HCT116 (cell line): ENCODE measurements around the gene CXCR6. TPM values are rescaled to one million over a fixed set of nuclear protein-coding genes. Genes with fewer than 3 reads are reported as not detected.

Experiments used
- ATAC-seq: fragments of 200-7000 bp; cut with Tn5 transposase; 2 replicates; pipeline ENCODE4 v1.9.1; 2020; ENCODE audit warnings: mild to moderate bottlenecking, moderate library complexity
- BruUV-seq: library from RNA; stranded (reverse); fragments of 400-500 nt; replicated peaks from 2 replicates; lab custom pipeline; 2021; lab: Mats Ljungman, UMichigan
- CTCF ChIA-PET: fragments of 300-600 bp; sonication (Branson Sonifier 250); formaldehyde crosslinking; loops from one replicate; lab custom pipeline; 2021; ENCODE audit warnings: antibody characterized with exemption; lab: Charles Lee
- POLR2A ChIA-PET: fragments of 300-600, 350-600 bp; sonication (Branson Sonifier 250); formaldehyde crosslinking; loops from one replicate; lab custom pipeline; 2021; ENCODE audit warnings: antibody characterized with exemption; lab: Charles Lee
- RAD21 ChIA-PET, 2 experiments: fragments of 300-600 bp; sonication (Branson Sonifier 250); formaldehyde crosslinking; loops; one replicate each; lab custom pipeline; 2023; ENCODE audit warnings: low total read pairs in 2 of 2; ENCODE audit not compliant: uncharacterized antibody in 2 of 2, unreplicated experiment in 2 of 2, low non-redundant PET in 1 of 2; lab: Charles Lee
- DNase-seq: peaks from one replicate; pipeline ENCODE4 v3.0.0-alpha.2; 2010; ENCODE audit warnings: low read depth, low spot score
- H2AFZ ChIP-seq: fragments of 200-600 bp; shearing (Covaris generic), sonication (generic); 2 replicates; pipeline ENCODE4 v1.6.1; 2017; ENCODE audit warnings: low read depth, mixed run types, mixed read lengths, antibody characterized with exemption, low read length; ENCODE audit not compliant: poor library complexity, severe bottlenecking
- H3K27ac ChIP-seq: 2 replicates; pipeline ENCODE4 v1.5.1; 2012; ENCODE audit warnings: low read depth, low read length
- H3K27me3 ChIP-seq: fragments of 200-600 bp; sonication (generic); 2 replicates; pipeline ENCODE4 v1.6.1; 2016; ENCODE audit warnings: mixed run types, low read length, mixed read lengths; ENCODE audit not compliant: insufficient read depth
- H3K36me3 ChIP-seq, 2 experiments: fragments of 200-500 bp in 1 of 2; fragments of 200-600 bp in 1 of 2; sonication (Bioruptor generic) in 1 of 2; sonication (generic) in 1 of 2; 2 replicates each; pipeline versions ENCODE4 v1.5.1 to v1.6.1; 2014 to 2016; ENCODE audit warnings: low read length in 2 of 2, inconsistent platforms in 1 of 2, mixed read lengths in 1 of 2, mixed run types in 1 of 2; ENCODE audit not compliant: insufficient read depth in 2 of 2, control insufficient read depth in 1 of 2
- H3K4me1 ChIP-seq, 2 experiments: fragments of 200-600 bp in 1 of 2; sonication (generic) in 1 of 2; 2 replicates each; pipeline versions ENCODE4 v1.5.1 to v1.6.1; 2012 to 2017; ENCODE audit warnings: low read length in 2 of 2, inconsistent platforms in 1 of 2, mild to moderate bottlenecking in 1 of 2, mixed read lengths in 1 of 2, mixed run types in 1 of 2, moderate library complexity in 1 of 2; ENCODE audit not compliant: insufficient read depth in 2 of 2, control insufficient read depth in 1 of 2
- H3K4me2 ChIP-seq: fragments of 200-600 bp; sonication (generic); 2 replicates; pipeline ENCODE4 v1.6.1; 2017; ENCODE audit warnings: mixed run types, low read length, mixed read lengths
- H3K4me3 ChIP-seq, 2 experiments: fragments of 200-600 bp in 1 of 2; sonication (generic) in 1 of 2; replicated peaks in 1 of 2; 2 replicates each; pipeline ENCODE4 v1.5.1; 2011 to 2016; ENCODE audit warnings: low read length in 2 of 2, control low read depth in 1 of 2, low read depth in 1 of 2, mild to moderate bottlenecking in 1 of 2, mixed read lengths in 1 of 2, mixed run types in 1 of 2
- H3K79me2 ChIP-seq: fragments of 200-600 bp; sonication (generic); 2 replicates; pipeline ENCODE4 v1.6.1; 2017; ENCODE audit warnings: mild to moderate bottlenecking, mixed run types, low read length, moderate library complexity, mixed read lengths; ENCODE audit not compliant: insufficient read depth
- H3K9ac ChIP-seq: fragments of 200-600 bp; sonication (generic); 2 replicates; pipeline ENCODE4 v1.6.1; 2016; ENCODE audit warnings: low read length, mixed read lengths
- H3K9me2 ChIP-seq: fragments of 200-600 bp; sonication (generic), shearing (Covaris generic); 2 replicates; pipeline ENCODE4 v1.6.1; 2017; ENCODE audit warnings: mixed run types, mild to moderate bottlenecking, moderate library complexity; ENCODE audit not compliant: insufficient read depth
- H3K9me3 ChIP-seq, 2 experiments: fragments of 200-500 bp in 1 of 2; fragments of 200-600 bp in 1 of 2; sonication (Bioruptor generic) in 1 of 2; sonication (generic) in 1 of 2; 2 replicates each; pipeline ENCODE4 v1.6.1; 2014 to 2017; ENCODE audit warnings: low read length in 2 of 2, mixed read lengths in 2 of 2, inconsistent platforms in 1 of 2, low read depth in 1 of 2, mild to moderate bottlenecking in 1 of 2, mixed run types in 1 of 2, moderate library complexity in 1 of 2; ENCODE audit not compliant: control insufficient read depth in 1 of 2, insufficient read depth in 1 of 2
- H4K20me1 ChIP-seq: fragments of 200-600 bp; sonication (generic), shearing (Covaris generic); 2 replicates; pipeline ENCODE4 v1.6.1; 2017; ENCODE audit warnings: mixed run types, mild to moderate bottlenecking, moderate library complexity; ENCODE audit not compliant: insufficient read depth
- ATF3 ChIP-seq: IDR thresholded peaks from 2 replicates; pipeline ENCODE4 v1.6.1; 2012
- CBX3 ChIP-seq: IDR thresholded peaks from 2 replicates; pipeline ENCODE4 v1.6.1; 2012; ENCODE audit warnings: low read depth
- CEBPB ChIP-seq: IDR thresholded peaks from 2 replicates; pipeline ENCODE4 v1.6.1; 2012; ENCODE audit warnings: low read depth
- EZH2 ChIP-seq: fragments of 200-600 bp; sonication (generic); IDR thresholded peaks from 2 replicates; pipeline ENCODE4 v1.6.1; 2017; ENCODE audit warnings: antibody characterized with exemption, mixed run types
- EZH2phosphoT487 ChIP-seq: fragments of 200-600 bp; IDR thresholded peaks from 2 replicates; pipeline ENCODE4 v1.6.1; 2018; ENCODE audit warnings: antibody characterized with exemption, borderline replicate concordance
- JUND ChIP-seq: IDR thresholded peaks from 2 replicates; pipeline ENCODE4 v1.6.1; 2012
- POLR2AphosphoS5 ChIP-seq: IDR thresholded peaks from 2 replicates; pipeline ENCODE4 v1.6.1; 2011; ENCODE audit warnings: mild to moderate bottlenecking, low read depth, low read length, moderate library complexity
- REST ChIP-seq: IDR thresholded peaks from 2 replicates; pipeline ENCODE4 v1.6.1; 2012; ENCODE audit warnings: low read depth
- SIN3A ChIP-seq: IDR thresholded peaks from 2 replicates; pipeline ENCODE4 v1.6.1; 2012; ENCODE audit warnings: low read depth
- SRF ChIP-seq: IDR thresholded peaks from 2 replicates; pipeline ENCODE4 v1.6.1; 2012; ENCODE audit warnings: low read depth
- TCF7L2 ChIP-seq: IDR thresholded peaks from 2 replicates; pipeline ENCODE4 v1.7.0; 2011; ENCODE audit warnings: borderline replicate concordance, inconsistent platforms; ENCODE audit not compliant: insufficient read depth, insufficient read length; ENCODE audit errors: extremely low read depth
- ZFX ChIP-seq: fragments of 450-650 bp; IDR thresholded peaks from 2 replicates; pipeline ENCODE4 v1.6.1; 2017
- ZNF274 ChIP-seq: fragments of 200-500 bp; sonication (Bioruptor generic); IDR thresholded peaks from 2 replicates; pipeline ENCODE4 v1.6.1; 2014; ENCODE audit warnings: mild to moderate bottlenecking, low read depth, low read length, inconsistent platforms
- intact Hi-C: fragments of 100-400 bp; cut with micrococcal nuclease; formaldehyde crosslinking; loops from 2 replicates; pipeline ENCODE4 v1.10.0; 2022
- total RNA-seq: library from RNA; stranded (reverse); gene quantifications from one replicate; pipeline ENCODE4 v1.2.1, GENCODE V29; 2021; ENCODE audit not compliant: unreplicated experiment

CXCR6 gene
- total RNA-seq, 1 experiment from 2014 or later, result not detected

GRCh38 chr3:45976191-45977091 lies 33.2 kb downstream of the CXCR6 start:
- ATAC-seq, result no peak
- Histone ChIP-seq H3K4me1 (no peaks in the 10 kb centered on the region), H3K4me2 (no peak overlapping the region), H3K9me3 (no peaks in the 10 kb centered on the region), H4K20me1 (no peaks in the 10 kb centered on the region), H3K9ac (no peak overlapping the region), H3K79me2 (no peaks in the 10 kb centered on the region), H3K4me3 (no peak overlapping the region), H3K36me3 (peaks cover 7 to 19% of the 10 kb centered on the region in 2 experiments; a peak in 2 of 4 replicates), H3K27ac (no peak overlapping the region), H2AFZ (no peak overlapping the region)
- RAD21 ChIA-PET, result no interaction called here
- intact Hi-C loops, result no loop called here
- DNase-seq, result no peak
- CTCF ChIA-PET, result no interaction called here
- BruUV-seq, result no TSS peak
- POLR2A ChIA-PET, result no interaction called here
- TF ChIP-seq ZFX, result no peak
- TF ChIP-seq, all 23 proteins: peak for 0
- H3K9me2 ChIP-seq, result no peaks in the 10 kb centered on the region
- no peaks in the 10 kb centered on the region for H3K27me3 ChIP-seq

- Histone ChIP-seq H3K79me2 (no peaks in the 10 kb centered on the region), H4K20me1 (no peaks in the 10 kb centered on the region), H3K9ac (no peak overlapping the region), H3K36me3 (peaks cover 11 to 25% of the 10 kb centered on the region in 2 experiments; a peak in 3 of 4 replicates), H3K4me2 (no peak overlapping the region), H3K9me3 (no peaks in the 10 kb centered on the region), H2AFZ (no peak overlapping the region), H3K4me3 (no peak overlapping the region), H3K27me3 (no peaks in the 10 kb centered on the region), H3K9me2 (no peaks in the 10 kb centered on the region), H3K4me1 (no peaks in the 10 kb centered on the region), H3K27ac (no peak overlapping the region)
- CTCF ChIA-PET, result no interaction called here
- DNase-seq (no peak), ATAC-seq (no peak)
- POLR2A ChIA-PET, result no interaction called here
- RAD21 ChIA-PET, result no interaction called here
- BruUV-seq, result no TSS peak
- intact Hi-C loops, result no loop called here
- TF ChIP-seq POLR2AphosphoS5 (no peak), REST (no peak), CEBPB (no peak), CBX3 (no peak), EZH2 (no peak), EZH2phosphoT487 (no peak), JUND (no peak), ATF3 (no peak), SIN3A (no peak), ZNF274 (no peak), TCF7L2 (no peak), SRF (no peak)
These were observed 34.9 kb downstream of the CXCR6 start for GRCh38 chr3:45978006-45978761.
